Type B pancreatic cell (in vitro differentiated cells): Measurements from ENCODE around the gene NEK7. TPM values are rescaled to one million over a fixed set of nuclear protein-coding genes. Genes with fewer than 3 reads are reported as not detected.

Experiments
- DNase-seq: peaks from one replicate; pipeline ENCODE4 v3.0.0; 2021; ENCODE audit warnings: mixed read lengths; ENCODE audit not compliant: unreplicated experiment; ENCODE audit errors: extremely low spot score
- H3K27ac Mint-ChIP-seq: 2 replicates; pipeline ENCODE4 v1.8.0; 2021; ENCODE audit warnings: mild to moderate bottlenecking, mixed read lengths
- H3K27me3 Mint-ChIP-seq: 2 replicates; pipeline ENCODE4 v1.8.0; 2021; ENCODE audit warnings: mixed read lengths
- H3K36me3 Mint-ChIP-seq: 2 replicates; pipeline ENCODE4 v1.8.0; 2021; ENCODE audit warnings: mixed read lengths
- H3K4me1 Mint-ChIP-seq: one replicate; pipeline ENCODE4 v1.8.0; 2021; ENCODE audit warnings: mixed read lengths; ENCODE audit not compliant: unreplicated experiment
- H3K4me3 Mint-ChIP-seq: 2 replicates; pipeline ENCODE4 v1.8.0; 2021; ENCODE audit warnings: mild to moderate bottlenecking, mixed read lengths
- H3K9me3 Mint-ChIP-seq: 2 replicates; pipeline ENCODE4 v1.8.0; 2021; ENCODE audit warnings: mixed read lengths
- CTCF ChIP-seq: fragments of 200-600 bp; sonication (generic); conservative IDR thresholded peaks from 2 replicates; pipeline ENCODE4 v1.5.0; 2021; ENCODE audit warnings: antibody characterized with exemption, mild to moderate bottlenecking
- total RNA-seq: library from RNA; stranded (reverse); gene quantifications from 2 replicates; pipeline ENCODE4 v1.2.1, GENCODE V29; 2021; ENCODE audit warnings: low replicate concordance

NEK7 gene
- total RNA-seq, 1 donor from 2014 or later, result 35.1 TPM

- TF ChIP-seq CTCF, result no peak
- Mint-ChIP-seq H3K9me3 (no peaks in the 10 kb centered on the region), H3K36me3 (no peaks in the 10 kb centered on the region), H3K4me3 (no peak overlapping the region), H3K4me1 (no peaks in the 10 kb centered on the region), H3K27ac (no peak overlapping the region), H3K27me3 (no peaks in the 10 kb centered on the region)
- no peak for DNase-seq
These were observed 210.5 kb downstream of the NEK7 start for GRCh38 chr1:198367296-198367695.

- no peak for TF ChIP-seq CTCF
- H3K36me3 Mint-ChIP-seq, result no peaks in the 10 kb centered on the region
These were observed 214.2 kb downstream of the NEK7 start for GRCh38 chr1:198370996-198371395.

More at GRCh38 chr1:198370996-198371395, 214.2 kb downstream of the NEK7 start:
- no peaks in the 10 kb centered on the region for H3K4me1 Mint-ChIP-seq
- no peak overlapping the region for H3K4me3 Mint-ChIP-seq
- no peak for DNase-seq
- H3K27ac Mint-ChIP-seq, result no peak overlapping the region
- no peaks in the 10 kb centered on the region for H3K9me3 Mint-ChIP-seq
- H3K27me3 Mint-ChIP-seq, result no peaks in the 10 kb centered on the region

Other genes with a start within 250 kb of the NEK7 start
- 0.31 and 1.7 TPM in 2 replicates for gene LHX9, start 239.6 kb upstream of the NEK7 start, total RNA-seq